Measurements from ENCODE around the gene SCP2.
A peak's percentile ranks its signal among the peaks of the same experiment; 100 is the strongest.

SCP2 gene

DNA sequence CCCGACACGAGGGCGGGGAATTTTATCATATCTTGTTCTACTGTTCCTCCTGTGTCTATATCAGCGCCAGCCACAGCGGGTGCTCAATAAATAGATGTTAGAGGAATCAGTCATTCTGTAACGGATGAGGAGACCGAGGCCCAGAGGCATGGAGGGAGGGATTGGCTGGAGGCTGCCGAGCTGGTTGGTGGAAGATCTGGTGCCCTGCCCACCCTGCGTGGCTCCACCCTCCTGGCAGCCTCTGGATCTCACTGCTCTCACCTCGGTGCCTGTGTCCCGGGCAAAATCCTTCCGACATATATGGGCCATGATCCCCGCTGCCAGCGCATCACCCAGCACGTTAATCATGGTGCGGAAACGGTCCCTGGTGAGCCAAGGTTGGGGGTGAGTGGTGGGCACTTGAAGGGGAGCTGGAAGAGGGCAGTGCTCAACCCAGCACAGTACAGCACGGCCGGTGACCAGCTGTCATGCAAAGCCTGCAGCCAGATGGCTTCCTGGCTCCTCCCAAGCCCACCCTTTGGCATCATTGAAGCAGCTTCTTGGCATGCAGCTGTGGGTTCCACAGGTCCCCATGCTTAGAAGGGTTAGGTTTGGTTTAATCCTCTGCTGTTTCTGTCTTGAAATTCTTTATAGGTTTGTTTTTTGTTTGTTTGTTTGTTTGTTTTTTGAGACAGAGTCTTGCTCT, 161.7 kb downstream of the SCP2 start:
- no peak overlapping the region for H3K4me3 ChIP-seq (ENCODE audit: low read length)
- DNase-seq (ENCODE audit: low read depth, low spot score), result no peak

DNA sequence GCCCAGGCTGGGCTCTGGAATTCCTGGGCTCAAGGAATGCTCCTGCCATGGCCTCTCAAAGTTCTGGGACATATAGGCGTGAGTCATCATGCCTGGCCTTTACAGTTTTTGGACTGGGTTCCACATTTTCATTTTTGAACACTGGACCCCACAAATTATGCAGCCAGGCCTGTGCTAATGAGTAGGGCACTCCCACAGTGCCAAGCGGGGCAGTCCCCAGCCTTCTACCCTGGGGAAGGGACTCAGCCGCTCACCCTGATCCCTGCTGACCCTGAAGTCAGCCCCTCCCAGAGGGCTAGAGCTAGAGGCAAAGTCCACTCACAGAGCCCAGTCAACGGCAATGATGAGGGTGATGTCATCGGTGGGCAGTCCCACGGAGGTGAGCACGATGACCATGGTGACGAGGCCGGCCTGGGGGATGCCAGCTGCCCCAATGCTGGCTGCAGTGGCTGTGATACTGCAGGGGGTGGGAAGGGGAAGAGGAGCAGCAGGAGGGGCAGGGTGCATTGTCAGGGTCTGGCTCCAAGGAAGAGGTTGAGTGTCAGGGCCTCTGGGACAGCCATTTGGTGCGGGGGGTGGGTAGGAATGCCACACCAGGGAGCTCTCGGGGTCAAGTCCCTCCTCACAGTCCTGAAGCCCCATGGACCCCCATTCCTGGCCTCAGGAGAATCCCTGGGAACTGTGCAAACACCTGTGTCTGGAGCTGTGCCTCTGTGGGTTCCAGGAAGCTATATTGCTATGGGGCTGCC, 162.6 kb downstream of the SCP2 start:
- no peak overlapping the region for H3K4me3 ChIP-seq (ENCODE audit: low read length)
- no peak for DNase-seq (ENCODE audit: low read depth, low spot score)

DNA sequence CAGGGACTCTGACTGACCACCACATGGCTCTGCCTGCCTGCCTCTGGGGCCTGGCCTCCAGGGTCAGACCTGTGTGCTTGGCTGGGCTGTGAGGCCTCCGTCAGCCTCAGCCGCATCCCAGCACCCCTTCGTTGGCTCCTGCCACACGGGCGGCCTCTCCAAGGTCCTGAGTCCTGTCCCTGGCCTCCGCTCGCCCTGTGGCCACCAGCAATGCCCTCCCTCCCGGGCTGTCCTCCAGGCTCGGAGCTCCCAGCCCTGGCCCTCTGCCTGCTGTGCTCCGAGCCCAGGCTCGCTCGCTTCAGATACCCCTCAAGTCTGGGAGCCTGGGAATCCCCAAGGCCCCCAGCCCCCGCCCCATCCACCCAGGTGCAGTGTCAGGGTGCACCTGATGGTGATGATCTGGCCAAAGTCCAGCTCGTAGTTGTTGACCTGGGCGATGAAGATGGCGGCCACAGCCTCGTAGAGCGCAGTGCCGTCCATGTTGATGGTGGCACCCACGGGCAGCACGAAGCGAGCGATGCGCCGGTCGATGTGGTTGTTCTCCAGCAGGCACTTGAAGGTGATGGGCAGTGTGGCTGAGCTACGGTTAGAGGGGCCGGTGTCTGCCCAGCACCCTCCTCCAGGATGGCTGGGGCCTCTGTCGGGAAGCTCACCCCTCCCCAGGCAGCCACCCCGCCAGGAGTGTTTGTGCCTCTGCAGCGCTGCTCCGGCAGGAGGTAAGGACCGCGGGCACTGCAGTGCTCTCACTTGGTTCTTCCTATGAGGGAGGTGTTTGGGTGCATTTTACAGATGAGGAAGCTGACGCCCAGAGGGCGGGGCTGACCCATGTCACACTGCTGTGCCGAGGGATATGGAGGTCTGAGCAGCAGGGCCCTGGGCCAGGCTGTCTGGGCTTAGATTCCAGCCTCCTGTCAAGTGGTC, 163.4 kb downstream of the SCP2 start:
- DNase-seq (ENCODE audit: low read depth, low spot score), result no peak
- no peak overlapping the region for H3K4me3 ChIP-seq (ENCODE audit: low read length)

DNA sequence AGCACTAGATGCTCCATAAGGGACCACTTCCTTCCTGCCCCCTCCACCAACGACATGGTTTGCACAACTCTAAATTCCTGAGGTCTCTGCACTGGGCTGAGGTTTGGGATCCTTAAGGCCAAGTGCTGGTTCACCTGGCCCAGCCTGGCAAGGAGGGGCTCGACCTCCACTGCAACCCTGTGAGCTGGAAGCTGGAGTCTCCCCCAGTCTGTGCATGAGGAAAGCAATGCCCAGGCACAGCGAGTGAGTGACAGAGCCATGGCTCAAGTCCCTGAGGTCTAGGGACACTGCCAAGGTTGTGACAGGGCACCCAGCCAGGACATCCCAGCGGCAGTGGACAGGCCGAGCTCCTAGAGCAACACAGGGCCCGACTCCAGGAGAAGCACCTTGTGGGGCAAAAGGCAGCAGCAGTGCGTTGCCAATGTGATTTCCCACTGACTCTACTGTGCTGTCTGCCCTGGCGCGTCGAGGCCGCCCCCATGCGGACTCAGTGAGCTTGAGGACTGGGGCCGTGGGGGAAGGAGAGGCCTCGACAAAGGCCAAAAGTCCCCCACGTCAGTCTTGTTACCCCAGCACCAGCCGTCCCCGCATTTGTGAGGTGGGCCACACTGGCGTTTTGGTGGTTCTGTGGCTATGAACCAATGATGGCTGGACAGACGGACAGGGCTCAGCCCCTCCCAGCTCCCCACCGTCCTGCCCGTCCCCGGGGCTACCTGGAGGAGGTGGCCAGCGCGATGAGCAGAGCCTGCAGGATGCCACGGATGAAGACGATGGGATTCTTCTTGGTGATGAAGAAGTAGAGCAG, 165.0 kb downstream of the SCP2 start:
- H3K4me3 ChIP-seq (ENCODE audit: low read length), result no peak overlapping the region
- peak; percentile 44 for DNase-seq (ENCODE audit: low read depth, low spot score)

DNA sequence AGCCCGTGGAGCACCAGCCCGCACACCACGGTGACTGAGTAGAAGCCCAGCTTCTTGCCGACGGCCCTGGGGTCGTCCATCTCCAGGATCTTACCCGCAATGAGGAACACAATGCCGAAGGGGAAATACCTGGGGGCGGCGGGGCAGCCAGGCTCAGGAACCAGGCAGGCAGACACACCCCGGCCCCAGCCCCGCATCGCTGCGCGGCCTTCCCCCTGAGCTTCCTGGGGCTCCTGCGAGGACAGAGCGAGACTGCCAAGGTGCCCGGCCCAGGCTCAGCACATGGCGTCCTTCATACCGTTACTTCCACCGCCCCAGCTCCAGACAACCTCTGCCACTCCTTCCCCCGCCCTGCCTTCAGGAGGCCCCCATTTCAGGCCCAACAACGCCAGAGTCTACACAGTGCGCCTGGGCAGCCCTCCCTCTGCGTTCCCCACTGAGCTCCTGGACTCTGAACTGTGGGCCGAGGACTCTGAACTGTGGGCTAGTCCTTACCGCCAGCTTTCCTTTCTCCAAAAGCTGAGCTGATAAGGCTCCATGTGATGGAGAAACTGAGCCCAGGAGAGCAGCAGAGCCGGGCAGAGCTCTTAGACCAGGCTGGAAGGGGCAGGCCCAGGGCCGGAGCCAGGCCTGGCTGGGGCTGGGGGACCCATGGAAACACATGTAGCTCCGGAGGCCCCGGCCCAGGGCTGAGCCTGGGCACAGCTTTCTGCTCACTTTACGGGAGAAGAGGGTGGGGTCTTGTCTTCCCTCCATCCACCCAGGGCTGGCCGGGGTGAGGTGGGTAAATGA, 165.8 kb downstream of the SCP2 start:
- H3K4me3 ChIP-seq (ENCODE audit: low read length), result no peak overlapping the region
- no peak for DNase-seq (ENCODE audit: low read depth, low spot score)

DNA sequence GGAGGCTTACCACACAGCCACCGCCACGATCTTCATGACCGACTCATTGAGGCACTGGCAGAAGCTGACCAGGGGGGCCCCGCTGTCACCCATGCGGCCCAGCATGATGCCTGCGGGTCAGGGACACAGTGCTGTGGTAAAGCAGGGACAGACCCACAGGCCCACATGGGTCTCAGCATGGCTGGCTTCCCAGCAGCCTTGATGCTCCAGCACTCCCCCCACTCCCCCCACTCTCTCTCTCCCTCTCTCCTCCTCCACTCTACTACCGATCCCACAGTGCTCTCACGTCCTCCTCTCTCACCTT, 166.3 kb downstream of the SCP2 start:
- no peak for DNase-seq (ENCODE audit: low read depth, low spot score)
- no peak overlapping the region for H3K4me3 ChIP-seq (ENCODE audit: low read length)

DNA sequence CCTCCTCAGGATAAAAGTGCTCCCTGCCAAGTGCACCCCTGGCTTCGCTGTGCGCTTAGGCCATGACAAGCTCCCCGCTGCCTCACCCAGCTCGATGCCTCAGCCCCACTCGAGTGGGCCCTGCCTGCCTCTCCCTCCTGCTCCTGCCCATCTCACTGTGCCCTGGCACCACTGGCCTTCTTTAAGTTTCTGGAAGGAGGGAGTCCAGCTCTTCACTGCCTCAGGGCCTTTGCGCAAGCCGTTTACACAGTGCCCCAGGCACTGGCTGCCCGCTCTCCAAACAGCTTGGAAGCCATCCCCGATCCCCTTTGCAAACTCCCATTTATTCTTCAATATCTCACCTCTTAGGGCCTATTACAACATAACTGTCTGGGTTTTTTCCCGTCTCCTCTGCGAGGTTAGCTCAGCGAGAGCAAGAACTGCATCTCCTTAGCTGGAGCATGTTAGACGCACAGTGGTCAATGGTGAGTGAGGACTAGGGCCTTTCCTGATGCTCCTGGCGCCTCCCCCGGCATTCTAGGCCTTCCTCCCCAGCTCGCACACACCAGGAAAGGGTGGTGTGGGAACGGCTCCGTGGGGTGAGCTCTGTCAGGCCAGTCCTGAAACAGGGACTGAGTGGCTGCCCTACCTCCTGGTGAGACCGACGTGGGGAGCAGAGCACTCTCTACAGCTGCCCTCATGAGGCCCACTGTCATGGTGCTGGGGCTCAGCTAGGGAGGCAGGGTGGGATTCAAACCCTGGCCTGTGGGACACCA, 166.9 kb downstream of the SCP2 start:
- no peak overlapping the region for H3K4me3 ChIP-seq (ENCODE audit: low read length)
- no peak for DNase-seq (ENCODE audit: low read depth, low spot score)

DNA sequence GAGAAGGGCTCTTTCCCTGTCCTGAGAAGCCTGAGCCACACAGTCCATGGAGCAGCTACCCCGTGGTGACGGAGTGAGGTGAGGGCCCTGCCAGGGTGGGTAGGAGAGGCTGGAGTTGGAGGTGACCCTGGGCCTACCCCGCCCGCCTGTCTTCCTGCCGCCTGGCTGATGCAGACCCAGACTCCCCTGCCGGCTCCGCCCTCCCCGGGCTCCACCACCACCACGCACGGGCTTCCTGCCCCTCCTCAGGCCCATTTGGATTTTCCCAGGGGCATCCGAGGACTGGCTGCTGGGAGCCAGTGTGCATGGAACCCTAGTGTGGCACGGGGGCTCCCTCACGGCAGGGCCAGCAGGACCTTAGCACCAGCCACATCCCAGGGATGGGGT, 167.4 kb downstream of the SCP2 start:
- H3K4me3 ChIP-seq (ENCODE audit: low read length), result no peak overlapping the region
- no peak for DNase-seq (ENCODE audit: low read depth, low spot score)
